Upper lobe of left lung (tissue), 4 donors: Measurements from ENCODE around the gene CCDC92.

Experiments
- POLR2A ChIP-seq, 4 donors: fragments of 450-650 bp; IDR thresholded peaks; one replicate each; pipeline ENCODE4 v1.5.1; 2016 to 2017; ENCODE audit warnings: antibody characterized with exemption in 4 of 4, mild to moderate bottlenecking in 2 of 4
- POLR2AphosphoS5 ChIP-seq, 2 donors: sonication (generic); formaldehyde crosslinking; IDR thresholded peaks; one replicate each; pipeline ENCODE4 v1.5.1; 2017; ENCODE audit warnings: antibody characterized with exemption in 2 of 2
- TF ChIP-seq, protein P1 (sequence below), 6 experiments: fragments of 450-650 bp in 4 of 6; fragments of 200-600 bp in 2 of 6; sonication (generic) in 2 of 6; IDR thresholded peaks; one replicate each; pipeline ENCODE4 v1.5.1; 2016 to 2019; ENCODE audit warnings: antibody characterized with exemption in 6 of 6

DNA sequence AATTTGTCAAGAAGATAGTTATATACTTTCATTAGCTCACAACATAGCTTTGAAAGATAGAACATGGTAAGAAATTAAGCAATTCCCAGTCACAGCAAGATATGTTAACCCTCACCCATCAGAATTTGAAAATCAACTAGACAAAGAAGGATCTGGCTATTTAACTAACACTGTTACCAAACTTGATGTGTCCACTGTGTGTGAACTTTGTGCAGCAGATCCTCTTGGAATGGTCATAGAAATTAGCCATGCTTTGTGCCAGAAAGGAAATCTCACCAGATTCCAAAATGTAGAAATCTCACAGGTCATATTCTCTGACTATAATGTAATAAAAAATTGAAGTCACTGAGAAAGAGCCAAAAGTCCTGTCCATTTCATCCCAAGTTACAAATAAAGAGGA is 46.5 kb upstream of the CCDC92 start:
- TF ChIP-seq, protein P1, sequence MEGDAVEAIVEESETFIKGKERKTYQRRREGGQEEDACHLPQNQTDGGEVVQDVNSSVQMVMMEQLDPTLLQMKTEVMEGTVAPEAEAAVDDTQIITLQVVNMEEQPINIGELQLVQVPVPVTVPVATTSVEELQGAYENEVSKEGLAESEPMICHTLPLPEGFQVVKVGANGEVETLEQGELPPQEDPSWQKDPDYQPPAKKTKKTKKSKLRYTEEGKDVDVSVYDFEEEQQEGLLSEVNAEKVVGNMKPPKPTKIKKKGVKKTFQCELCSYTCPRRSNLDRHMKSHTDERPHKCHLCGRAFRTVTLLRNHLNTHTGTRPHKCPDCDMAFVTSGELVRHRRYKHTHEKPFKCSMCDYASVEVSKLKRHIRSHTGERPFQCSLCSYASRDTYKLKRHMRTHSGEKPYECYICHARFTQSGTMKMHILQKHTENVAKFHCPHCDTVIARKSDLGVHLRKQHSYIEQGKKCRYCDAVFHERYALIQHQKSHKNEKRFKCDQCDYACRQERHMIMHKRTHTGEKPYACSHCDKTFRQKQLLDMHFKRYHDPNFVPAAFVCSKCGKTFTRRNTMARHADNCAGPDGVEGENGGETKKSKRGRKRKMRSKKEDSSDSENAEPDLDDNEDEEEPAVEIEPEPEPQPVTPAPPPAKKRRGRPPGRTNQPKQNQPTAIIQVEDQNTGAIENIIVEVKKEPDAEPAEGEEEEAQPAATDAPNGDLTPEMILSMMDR (IDR thresholded peaks at IDR 0.05) = no peak
- TF ChIP-seq POLR2AphosphoS5 (IDR thresholded peaks at IDR 0.05) = no peak
- no peak for TF ChIP-seq POLR2A (IDR thresholded peaks at IDR 0.05)
